Endodermal cell (in vitro differentiated cells): Measurements from ENCODE around the gene SLC17A9. TPM values are rescaled to one million over a fixed set of nuclear protein-coding genes. Genes with fewer than 3 reads are reported as not detected.

Experiments
- DNase-seq: peaks from one replicate; pipeline ENCODE4 v3.0.0-alpha.2; 2017
- H3K27ac ChIP-seq: 2 replicates; pipeline ENCODE4 v1.5.1; 2013; ENCODE audit warnings: mild to moderate bottlenecking, low read depth, low read length, moderate library complexity
- H3K27me3 ChIP-seq: 2 replicates; pipeline ENCODE4 v1.6.1; 2013; ENCODE audit warnings: mild to moderate bottlenecking, low read length, moderate library complexity; ENCODE audit not compliant: insufficient read depth, control insufficient read depth, poor library complexity, severe bottlenecking
- H3K36me3 ChIP-seq: 2 replicates; pipeline ENCODE4 v1.7.0; 2013; ENCODE audit warnings: mild to moderate bottlenecking, low read length, moderate library complexity; ENCODE audit not compliant: control insufficient read depth, insufficient read depth
- H3K4me1 ChIP-seq: one replicate; pipeline ENCODE4 v1.7.0; 2013; ENCODE audit warnings: low read length; ENCODE audit not compliant: control insufficient read depth, insufficient read depth
- H3K4me3 ChIP-seq: 2 replicates; pipeline ENCODE4 v1.5.1; 2013; ENCODE audit warnings: mild to moderate bottlenecking, low read length, moderate library complexity
- H3K9ac ChIP-seq: 2 replicates; pipeline ENCODE4 v1.6.1; 2013; ENCODE audit warnings: mild to moderate bottlenecking, low read length, moderate library complexity; ENCODE audit not compliant: poor library complexity, severe bottlenecking; ENCODE audit errors: extremely low read depth
- H3K9me3 ChIP-seq: 2 replicates; pipeline ENCODE4 v1.6.1; 2013; ENCODE audit warnings: mild to moderate bottlenecking, low read length, moderate library complexity; ENCODE audit not compliant: control insufficient read depth
- H3K27ac Mint-ChIP-seq: 2 replicates; pipeline ENCODE4 v1.8.0; 2020; ENCODE audit warnings: mixed read lengths
- H3K27me3 Mint-ChIP-seq: 2 replicates; pipeline ENCODE4 v1.8.0; 2021; ENCODE audit warnings: mild to moderate bottlenecking, mixed read lengths; ENCODE audit not compliant: insufficient read depth
- H3K36me3 Mint-ChIP-seq: 2 replicates; pipeline ENCODE4 v1.8.0; 2020; ENCODE audit warnings: low read depth, mixed read lengths
- H3K4me1 Mint-ChIP-seq: 2 replicates; pipeline ENCODE4 v1.8.0; 2020; ENCODE audit warnings: mixed read lengths
- H3K4me3 Mint-ChIP-seq: 2 replicates; pipeline ENCODE4 v1.8.0; 2020; ENCODE audit warnings: mild to moderate bottlenecking, moderate library complexity, mixed read lengths
- H3K9me3 Mint-ChIP-seq: 2 replicates; pipeline ENCODE4 v1.8.0; 2020; ENCODE audit warnings: mild to moderate bottlenecking, mixed read lengths
- CTCF ChIP-seq: fragments of 200-600 bp; sonication (generic); conservative IDR thresholded peaks from 2 replicates; pipeline ENCODE4 v1.5.0; 2021; ENCODE audit warnings: antibody characterized with exemption, mild to moderate bottlenecking
- WGBS, 2 experiments: methylation state at CpG; one replicate each; pipeline versions ENCODE4 v1.1.5 to v1.1.7; 2013; ENCODE audit warnings: missing lambda C conversion rate in 2 of 2, mixed read lengths in 1 of 2; ENCODE audit not compliant: insufficient coverage in 1 of 2, insufficient read length in 1 of 2; 5-methylcytosine and 5-hydroxymethylcytosine counted together
- total RNA-seq, 2 donors: library from RNA; stranded (reverse); fragmentation: NEBNext Ultra II Directional in 1 of 2; extraction: Animal tissue kit (Norgen Biotek cat#: 25700) in 1 of 2; gene quantifications; 2 replicates in 1 of 2; 3 replicates in 1 of 2; pipeline ENCODE4 v1.2.1, GENCODE V29; 2021

SLC17A9 gene
- total RNA-seq, 2 donors from 2014 or later: 8.9 to 10.2 TPM

- Mint-ChIP-seq H3K4me3 (no peak overlapping the region), H3K27me3 (peaks cover 2% of the 10 kb centered on the region), H3K4me1 (peaks cover 1% of the 10 kb centered on the region), H3K36me3 (no peaks in the 10 kb centered on the region), H3K9me3 (no peaks in the 10 kb centered on the region), H3K27ac (no peak overlapping the region)
- Histone ChIP-seq H3K4me1 (no peaks in the 10 kb centered on the region), H3K9me3 (no peaks in the 10 kb centered on the region), H3K4me3 (no peak overlapping the region), H3K27ac (no peak overlapping the region), H3K27me3 (no peaks in the 10 kb centered on the region), H3K9ac (no peak overlapping the region), H3K36me3 (no peaks in the 10 kb centered on the region)
- TF ChIP-seq CTCF: no peak
- DNase-seq: no peak
- WGBS, 2 experiments: 82 to 93% methylated on average over 11 to 13 of the region's 13 CpGs
These were observed 38.8 kb downstream of the SLC17A9 start for GRCh38 chr20:62991196-62991807.

GRCh38 chr20:62991863-62992262, 39.4 kb downstream of the SLC17A9 start:
- Histone ChIP-seq H3K27ac (no peak overlapping the region), H3K27me3 (no peaks in the 10 kb centered on the region), H3K36me3 (no peaks in the 10 kb centered on the region), H3K4me1 (no peaks in the 10 kb centered on the region), H3K9ac (no peak overlapping the region), H3K4me3 (no peak overlapping the region), H3K9me3 (no peaks in the 10 kb centered on the region)
- 80 to 83% methylated on average over 6 of the region's 6 CpGs for WGBS, 2 experiments
- TF ChIP-seq CTCF: no peak
- Mint-ChIP-seq H3K4me1 (no peaks in the 10 kb centered on the region), H3K27me3 (peaks cover 2% of the 10 kb centered on the region), H3K27ac (no peak overlapping the region), H3K36me3 (no peaks in the 10 kb centered on the region), H3K9me3 (no peaks in the 10 kb centered on the region), H3K4me3 (no peak overlapping the region)
- DNase-seq: no peak

GRCh38 chr20:62993856-62994494, 41.5 kb downstream of the SLC17A9 start:
- no peak for DNase-seq
- TF ChIP-seq CTCF: no peak
- Histone ChIP-seq H3K9ac (no peak overlapping the region), H3K27me3 (peaks cover 19% of the 10 kb centered on the region), H3K27ac (peak overlapping the region; percentile 21), H3K4me3 (no peak overlapping the region), H3K36me3 (no peaks in the 10 kb centered on the region), H3K9me3 (no peaks in the 10 kb centered on the region), H3K4me1 (no peaks in the 10 kb centered on the region)
- Mint-ChIP-seq H3K27ac (no peak overlapping the region), H3K27me3 (peaks cover 8% of the 10 kb centered on the region), H3K36me3 (no peaks in the 10 kb centered on the region), H3K4me1 (no peaks in the 10 kb centered on the region), H3K4me3 (no peak overlapping the region), H3K9me3 (no peaks in the 10 kb centered on the region)
- WGBS, 2 experiments: 92 to 95% methylated on average over 14 to 23 of the region's 23 CpGs
